Measurements from ENCODE around the gene SELENOF.

The SELENOF gene

GRCh38 chr1:86926883-86927282 lies 13.0 kb upstream of the SELENOF start:
- no peak for DNase-seq (ENCODE audit: low spot score)
- in situ Hi-C loops (cut with MboI; ENCODE audit: low sequenced_read_pairs, unreplicated experiment), result no loop called here
- TF ChIP-seq CTCF (IDR thresholded peaks at IDR 0.05; ENCODE audit: borderline replicate concordance, control extremely low read depth, extremely low read depth, insufficient read depth, missing control alignments), result no peak

- DNase-seq (ENCODE audit: low spot score), result no peak
- no peak for TF ChIP-seq CTCF (IDR thresholded peaks at IDR 0.05; ENCODE audit: borderline replicate concordance, control extremely low read depth, extremely low read depth, insufficient read depth, missing control alignments)
- in situ Hi-C loops (cut with MboI; ENCODE audit: low sequenced_read_pairs, unreplicated experiment), result no loop called here
Measured at GRCh38 chr1:86925742-86926141, 11.8 kb upstream of the SELENOF start.

- DNase-seq (ENCODE audit: low spot score), result no peak
- in situ Hi-C loops (cut with MboI; ENCODE audit: low sequenced_read_pairs, unreplicated experiment), result no loop called here
- TF ChIP-seq CTCF (IDR thresholded peaks at IDR 0.05; ENCODE audit: borderline replicate concordance, control extremely low read depth, extremely low read depth, insufficient read depth, missing control alignments), result no peak
Measured at GRCh38 chr1:86924324-86924960, 10.5 kb upstream of the SELENOF start.

GRCh38 chr1:86922445-86922844 lies 8.5 kb upstream of the SELENOF start:
- in situ Hi-C loops (cut with MboI; ENCODE audit: low sequenced_read_pairs, unreplicated experiment), result no loop called here
- no peak for TF ChIP-seq CTCF (IDR thresholded peaks at IDR 0.05; ENCODE audit: borderline replicate concordance, control extremely low read depth, extremely low read depth, insufficient read depth, missing control alignments)
- no peak for DNase-seq (ENCODE audit: low spot score)

GRCh38 chr1:86916752-86917151 lies 2.8 kb upstream of the SELENOF start:
- no peak for TF ChIP-seq CTCF (IDR thresholded peaks at IDR 0.05; ENCODE audit: borderline replicate concordance, control extremely low read depth, extremely low read depth, insufficient read depth, missing control alignments)
- DNase-seq (ENCODE audit: low spot score), result no peak
- in situ Hi-C loops (cut with MboI; ENCODE audit: low sequenced_read_pairs, unreplicated experiment), result no loop called here

GRCh38 chr1:86915737-86916235 lies 1.9 kb upstream of the SELENOF start:
- in situ Hi-C loops (cut with MboI; ENCODE audit: low sequenced_read_pairs, unreplicated experiment), result no loop called here
- TF ChIP-seq CTCF (IDR thresholded peaks at IDR 0.05; ENCODE audit: borderline replicate concordance, control extremely low read depth, extremely low read depth, insufficient read depth, missing control alignments), result no peak
- no peak for DNase-seq (ENCODE audit: low spot score)
